HepG2 (cell line): ENCODE results near the gene MAPK12. TPM values are rescaled to one million over a fixed set of nuclear protein-coding genes. Genes with fewer than 3 reads are reported as not detected.

Experiments
- ARID2 ChIP-seq: sonication (generic); formaldehyde crosslinking; IDR thresholded peaks from 2 replicates; pipeline ENCODE4 v1.8.1; 2022; ENCODE audit warnings: mild to moderate bottlenecking, missing genetic modification reagents, borderline replicate concordance
- ASH2L ChIP-seq: fragments of 300-600, 200-600 bp; sonication (generic); IDR thresholded peaks from 2 replicates; pipeline ENCODE4 v1.7.0; 2017; ENCODE audit warnings: low read depth, mild to moderate bottlenecking, moderate library complexity, mixed read lengths, low read length; ENCODE audit not compliant: insufficient read length
- HCFC1 ChIP-seq: fragments of 150-350 bp; IDR thresholded peaks from 2 replicates; pipeline ENCODE4 v1.6.1; 2014; ENCODE audit warnings: low read depth, low read length
- KMT2A ChIP-seq: sonication (generic); formaldehyde crosslinking; IDR thresholded peaks from 2 replicates; pipeline ENCODE4 v1.4.0; 2020; ENCODE audit warnings: missing genetic modification reagents
- SMARCC2 ChIP-seq: fragments of 450-650 bp; IDR thresholded peaks from 2 replicates; pipeline ENCODE4 v1.6.1; 2017; ENCODE audit warnings: antibody characterized with exemption, mild to moderate bottlenecking
- ZFP36L2 ChIP-seq: sonication (generic); formaldehyde crosslinking; IDR thresholded peaks from 2 replicates; pipeline ENCODE4 v1.4.0; 2020; ENCODE audit warnings: missing genetic modification reagents
- ZNF768 ChIP-seq: sonication (generic); formaldehyde crosslinking; IDR thresholded peaks from 2 replicates; pipeline ENCODE4 v1.4.0; 2020; ENCODE audit warnings: missing genetic modification reagents
- ZNF891 ChIP-seq: sonication (generic); formaldehyde crosslinking; IDR thresholded peaks from 2 replicates; pipeline ENCODE4 v1.5.0; 2020; ENCODE audit warnings: mild to moderate bottlenecking, missing genetic modification reagents
- ZSCAN20 ChIP-seq: sonication (generic); formaldehyde crosslinking; IDR thresholded peaks from 2 replicates; pipeline ENCODE4 v1.4.0; 2020; ENCODE audit warnings: missing genetic modification reagents, mild to moderate bottlenecking, borderline replicate concordance
- polyA plus RNA-seq, 8 experiments: library from polyadenylated mRNA; depleted of rRNA in 3 of 8; stranded (reverse) in 7 of 8; unstranded in 1 of 8; fragments of >200 nt; fragmentation: Illumina TruSeq in 4 of 8; extraction: Trizol in 4 of 8; gene quantifications; 2 replicates each; pipeline versions ENCODE4 v1.2.1 to v1.2.3, GENCODE V29; 2011 to 2016; ENCODE audit warnings: low read depth in 4 of 8, missing spikeins in 1 of 8, mixed read lengths in 1 of 8; ENCODE audit not compliant: insufficient read depth in 1 of 8
- total RNA-seq, 5 experiments: library from RNA; depleted of rRNA; stranded (reverse); fragments of >200 nt; fragmentation: Illumina TruSeq; extraction: Trizol; gene quantifications; 2 replicates each; pipeline ENCODE4 v1.2.3, GENCODE V29; 2016; ENCODE audit warnings: low read depth in 1 of 5
- TF ChIP-seq, protein P1 (sequence below): sonication (generic); formaldehyde crosslinking; IDR thresholded peaks from 2 replicates; pipeline ENCODE4 v1.5.1; 2020; ENCODE audit warnings: missing genetic modification reagents, mild to moderate bottlenecking, borderline replicate concordance
- TF ChIP-seq, protein P2 (sequence below): IDR thresholded peaks from 2 replicates; pipeline ENCODE4 v1.6.1; 2018; ENCODE audit warnings: missing genetic modification reagents
- TF ChIP-seq, protein P3 (sequence below): sonication (generic); formaldehyde crosslinking; IDR thresholded peaks from 2 replicates; pipeline ENCODE4 v1.5.0; 2020; ENCODE audit warnings: missing genetic modification reagents
- TF ChIP-seq, protein P4 (sequence below): sonication (generic); formaldehyde crosslinking; IDR thresholded peaks from 2 replicates; pipeline ENCODE4 v1.4.0; 2020; ENCODE audit warnings: missing genetic modification reagents, low read depth, mild to moderate bottlenecking, borderline replicate concordance
- TF ChIP-seq, protein P5 (sequence below): sonication (generic); formaldehyde crosslinking; IDR thresholded peaks from 2 replicates; pipeline ENCODE4 v1.4.0; 2020; ENCODE audit warnings: missing genetic modification reagents
- TF ChIP-seq, protein P6 (sequence below): sonication (generic); formaldehyde crosslinking; IDR thresholded peaks from 2 replicates; pipeline ENCODE4 v1.4.0; 2020; ENCODE audit warnings: missing genetic modification reagents
- TF ChIP-seq, protein P7 (sequence below): sonication (generic); formaldehyde crosslinking; IDR thresholded peaks from 2 replicates; pipeline ENCODE4 v1.5.1; 2020; ENCODE audit warnings: mild to moderate bottlenecking, moderate library complexity, missing genetic modification reagents

Gene MAPK12
- total and polyA plus RNA-seq, 2 of the 13 experiments (the other 11 are each of a cell fraction or from before 2014, with no cell fraction given), result 22.2 to 23.3 TPM

DNA sequence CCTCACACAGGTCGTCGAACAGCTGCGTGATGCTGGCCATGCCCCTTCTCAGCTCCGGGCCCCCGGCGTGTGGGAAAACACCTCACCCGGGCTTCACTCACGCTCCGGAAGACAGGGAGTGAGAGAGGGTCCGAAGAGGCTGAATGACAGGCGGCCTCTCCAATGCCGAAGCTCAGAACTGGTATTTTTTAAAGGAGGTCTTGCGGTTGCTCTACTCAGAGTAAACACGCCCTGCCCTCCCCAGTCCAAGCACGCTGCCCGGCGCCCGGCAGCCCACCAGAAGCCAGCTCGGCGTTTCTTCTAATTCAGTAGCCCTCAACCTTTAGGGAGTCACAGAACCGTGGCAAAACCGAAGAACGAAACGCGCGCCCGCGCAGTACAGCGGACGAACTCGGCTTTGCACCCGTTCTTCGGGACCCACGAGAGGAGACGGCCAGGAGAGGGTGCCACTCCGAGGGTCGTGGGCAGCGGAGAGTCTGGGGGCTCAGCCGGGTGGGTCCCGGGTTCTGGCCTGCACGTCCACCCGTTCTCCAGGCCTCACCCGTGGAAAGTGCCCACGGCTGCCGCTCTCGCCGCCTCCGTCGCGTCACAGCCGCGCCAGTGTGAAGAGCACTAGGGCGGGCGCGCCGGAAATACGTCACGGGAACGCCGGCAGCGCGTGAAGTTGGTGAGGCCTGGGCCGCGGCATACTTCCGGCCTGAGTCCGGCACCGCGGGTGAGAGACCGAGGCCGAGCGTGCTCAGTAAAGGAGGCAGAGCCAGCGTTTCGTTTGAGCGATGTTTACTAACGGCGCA, 16.9 kb downstream of the MAPK12 start, which contains the start of gene TUBGCP6 (continued):
- TF ChIP-seq, protein P1, sequence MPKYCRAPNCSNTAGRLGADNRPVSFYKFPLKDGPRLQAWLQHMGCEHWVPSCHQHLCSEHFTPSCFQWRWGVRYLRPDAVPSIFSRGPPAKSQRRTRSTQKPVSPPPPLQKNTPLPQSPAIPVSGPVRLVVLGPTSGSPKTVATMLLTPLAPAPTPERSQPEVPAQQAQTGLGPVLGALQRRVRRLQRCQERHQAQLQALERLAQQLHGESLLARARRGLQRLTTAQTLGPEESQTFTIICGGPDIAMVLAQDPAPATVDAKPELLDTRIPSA (CRISPR knock-in tag), result 0 out of 2 replicates have a peak, but pooled peaks have one; percentile 50
- peak; percentile 32 for TF ChIP-seq ZNF768 (CRISPR knock-in tag)
- TF ChIP-seq, protein P2, sequence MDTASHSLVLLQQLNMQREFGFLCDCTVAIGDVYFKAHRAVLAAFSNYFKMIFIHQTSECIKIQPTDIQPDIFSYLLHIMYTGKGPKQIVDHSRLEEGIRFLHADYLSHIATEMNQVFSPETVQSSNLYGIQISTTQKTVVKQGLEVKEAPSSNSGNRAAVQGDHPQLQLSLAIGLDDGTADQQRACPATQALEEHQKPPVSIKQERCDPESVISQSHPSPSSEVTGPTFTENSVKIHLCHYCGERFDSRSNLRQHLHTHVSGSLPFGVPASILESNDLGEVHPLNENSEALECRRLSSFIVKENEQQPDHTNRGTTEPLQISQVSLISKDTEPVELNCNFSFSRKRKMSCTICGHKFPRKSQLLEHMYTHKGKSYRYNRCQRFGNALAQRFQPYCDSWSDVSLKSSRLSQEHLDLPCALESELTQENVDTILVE (CRISPR knock-in tag), result peak; percentile 91
- TF ChIP-seq ZNF891 (CRISPR knock-in tag), result peak; percentile 69; the same call in 1 of the 2 replicates
- TF ChIP-seq, protein P3, sequence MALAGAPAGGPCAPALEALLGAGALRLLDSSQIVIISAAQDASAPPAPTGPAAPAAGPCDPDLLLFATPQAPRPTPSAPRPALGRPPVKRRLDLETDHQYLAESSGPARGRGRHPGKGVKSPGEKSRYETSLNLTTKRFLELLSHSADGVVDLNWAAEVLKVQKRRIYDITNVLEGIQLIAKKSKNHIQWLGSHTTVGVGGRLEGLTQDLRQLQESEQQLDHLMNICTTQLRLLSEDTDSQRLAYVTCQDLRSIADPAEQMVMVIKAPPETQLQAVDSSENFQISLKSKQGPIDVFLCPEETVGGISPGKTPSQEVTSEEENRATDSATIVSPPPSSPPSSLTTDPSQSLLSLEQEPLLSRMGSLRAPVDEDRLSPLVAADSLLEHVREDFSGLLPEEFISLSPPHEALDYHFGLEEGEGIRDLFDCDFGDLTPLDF (CRISPR knock-in tag), result no peak
- TF ChIP-seq, protein P4, sequence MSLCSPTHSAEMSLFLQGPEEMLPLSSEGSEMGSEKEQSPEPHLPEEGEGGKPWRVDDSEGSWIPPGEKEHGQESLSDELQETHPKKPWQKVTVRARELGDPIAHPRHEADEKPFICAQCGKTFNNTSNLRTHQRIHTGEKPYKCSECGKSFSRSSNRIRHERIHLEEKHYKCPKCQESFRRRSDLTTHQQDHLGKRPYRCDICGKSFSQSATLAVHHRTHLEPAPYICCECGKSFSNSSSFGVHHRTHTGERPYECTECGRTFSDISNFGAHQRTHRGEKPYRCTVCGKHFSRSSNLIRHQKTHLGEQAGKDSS (CRISPR knock-in tag), result peak; percentile 90
- no peak for TF ChIP-seq SMARCC2
- TF ChIP-seq, protein P5, sequence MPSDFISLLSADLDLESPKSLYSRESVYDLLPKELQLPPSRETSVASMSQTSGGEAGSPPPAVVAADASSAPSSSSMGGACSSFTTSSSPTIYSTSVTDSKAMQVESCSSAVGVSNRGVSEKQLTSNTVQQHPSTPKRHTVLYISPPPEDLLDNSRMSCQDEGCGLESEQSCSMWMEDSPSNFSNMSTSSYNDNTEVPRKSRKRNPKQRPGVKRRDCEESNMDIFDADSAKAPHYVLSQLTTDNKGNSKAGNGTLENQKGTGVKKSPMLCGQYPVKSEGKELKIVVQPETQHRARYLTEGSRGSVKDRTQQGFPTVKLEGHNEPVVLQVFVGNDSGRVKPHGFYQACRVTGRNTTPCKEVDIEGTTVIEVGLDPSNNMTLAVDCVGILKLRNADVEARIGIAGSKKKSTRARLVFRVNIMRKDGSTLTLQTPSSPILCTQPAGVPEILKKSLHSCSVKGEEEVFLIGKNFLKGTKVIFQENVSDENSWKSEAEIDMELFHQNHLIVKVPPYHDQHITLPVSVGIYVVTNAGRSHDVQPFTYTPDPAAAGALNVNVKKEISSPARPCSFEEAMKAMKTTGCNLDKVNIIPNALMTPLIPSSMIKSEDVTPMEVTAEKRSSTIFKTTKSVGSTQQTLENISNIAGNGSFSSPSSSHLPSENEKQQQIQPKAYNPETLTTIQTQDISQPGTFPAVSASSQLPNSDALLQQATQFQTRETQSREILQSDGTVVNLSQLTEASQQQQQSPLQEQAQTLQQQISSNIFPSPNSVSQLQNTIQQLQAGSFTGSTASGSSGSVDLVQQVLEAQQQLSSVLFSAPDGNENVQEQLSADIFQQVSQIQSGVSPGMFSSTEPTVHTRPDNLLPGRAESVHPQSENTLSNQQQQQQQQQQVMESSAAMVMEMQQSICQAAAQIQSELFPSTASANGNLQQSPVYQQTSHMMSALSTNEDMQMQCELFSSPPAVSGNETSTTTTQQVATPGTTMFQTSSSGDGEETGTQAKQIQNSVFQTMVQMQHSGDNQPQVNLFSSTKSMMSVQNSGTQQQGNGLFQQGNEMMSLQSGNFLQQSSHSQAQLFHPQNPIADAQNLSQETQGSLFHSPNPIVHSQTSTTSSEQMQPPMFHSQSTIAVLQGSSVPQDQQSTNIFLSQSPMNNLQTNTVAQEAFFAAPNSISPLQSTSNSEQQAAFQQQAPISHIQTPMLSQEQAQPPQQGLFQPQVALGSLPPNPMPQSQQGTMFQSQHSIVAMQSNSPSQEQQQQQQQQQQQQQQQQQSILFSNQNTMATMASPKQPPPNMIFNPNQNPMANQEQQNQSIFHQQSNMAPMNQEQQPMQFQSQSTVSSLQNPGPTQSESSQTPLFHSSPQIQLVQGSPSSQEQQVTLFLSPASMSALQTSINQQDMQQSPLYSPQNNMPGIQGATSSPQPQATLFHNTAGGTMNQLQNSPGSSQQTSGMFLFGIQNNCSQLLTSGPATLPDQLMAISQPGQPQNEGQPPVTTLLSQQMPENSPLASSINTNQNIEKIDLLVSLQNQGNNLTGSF (CRISPR knock-in tag), result no peak; the same call in 1 of the 2 replicates
- TF ChIP-seq ZFP36L2 (CRISPR knock-in tag), result no peak
- TF ChIP-seq, protein P6, sequence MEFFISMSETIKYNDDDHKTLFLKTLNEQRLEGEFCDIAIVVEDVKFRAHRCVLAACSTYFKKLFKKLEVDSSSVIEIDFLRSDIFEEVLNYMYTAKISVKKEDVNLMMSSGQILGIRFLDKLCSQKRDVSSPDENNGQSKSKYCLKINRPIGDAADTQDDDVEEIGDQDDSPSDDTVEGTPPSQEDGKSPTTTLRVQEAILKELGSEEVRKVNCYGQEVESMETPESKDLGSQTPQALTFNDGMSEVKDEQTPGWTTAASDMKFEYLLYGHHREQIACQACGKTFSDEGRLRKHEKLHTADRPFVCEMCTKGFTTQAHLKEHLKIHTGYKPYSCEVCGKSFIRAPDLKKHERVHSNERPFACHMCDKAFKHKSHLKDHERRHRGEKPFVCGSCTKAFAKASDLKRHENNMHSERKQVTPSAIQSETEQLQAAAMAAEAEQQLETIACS (CRISPR knock-in tag), result no peak; the same call in 1 of the 2 replicates
- peak; percentile 81 for TF ChIP-seq HCFC1
- peak; percentile 95 for TF ChIP-seq ASH2L
- TF ChIP-seq, protein P7, sequence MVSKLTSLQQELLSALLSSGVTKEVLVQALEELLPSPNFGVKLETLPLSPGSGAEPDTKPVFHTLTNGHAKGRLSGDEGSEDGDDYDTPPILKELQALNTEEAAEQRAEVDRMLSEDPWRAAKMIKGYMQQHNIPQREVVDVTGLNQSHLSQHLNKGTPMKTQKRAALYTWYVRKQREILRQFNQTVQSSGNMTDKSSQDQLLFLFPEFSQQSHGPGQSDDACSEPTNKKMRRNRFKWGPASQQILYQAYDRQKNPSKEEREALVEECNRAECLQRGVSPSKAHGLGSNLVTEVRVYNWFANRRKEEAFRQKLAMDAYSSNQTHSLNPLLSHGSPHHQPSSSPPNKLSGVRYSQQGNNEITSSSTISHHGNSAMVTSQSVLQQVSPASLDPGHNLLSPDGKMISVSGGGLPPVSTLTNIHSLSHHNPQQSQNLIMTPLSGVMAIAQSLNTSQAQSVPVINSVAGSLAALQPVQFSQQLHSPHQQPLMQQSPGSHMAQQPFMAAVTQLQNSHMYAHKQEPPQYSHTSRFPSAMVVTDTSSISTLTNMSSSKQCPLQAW (CRISPR knock-in tag), result peak; percentile 83
- no peak for TF ChIP-seq ZSCAN20 (CRISPR knock-in tag)
- TF ChIP-seq ARID2 (CRISPR knock-in tag), result peak; percentile 90
- TF ChIP-seq KMT2A (CRISPR knock-in tag), result peak; percentile 92
